HepG2 (cell line): ENCODE data around the gene NLRP12. TPM values are rescaled to one million over a fixed set of nuclear protein-coding genes. Genes with fewer than 3 reads are reported as not detected.

Source experiments
- FOXK1 ChIP-seq: sonication (generic); formaldehyde crosslinking; IDR thresholded peaks from 2 replicates; pipeline ENCODE4 v1.4.0; 2020; ENCODE audit warnings: low read depth, missing genetic modification reagents, borderline replicate concordance
- HNF4A ChIP-seq: sonication (generic); formaldehyde crosslinking; IDR thresholded peaks from 2 replicates; pipeline ENCODE4 v1.4.0; 2020; ENCODE audit warnings: missing genetic modification reagents
- ISL2 ChIP-seq: sonication (generic); formaldehyde crosslinking; IDR thresholded peaks from 2 replicates; pipeline ENCODE4 v1.5.0; 2020; ENCODE audit warnings: missing genetic modification reagents
- KDM4B ChIP-seq: sonication (generic); formaldehyde crosslinking; IDR thresholded peaks from 2 replicates; pipeline ENCODE4 v1.4.0; 2020; ENCODE audit warnings: missing genetic modification reagents
- NR3C1 ChIP-seq: sonication (generic); formaldehyde crosslinking; IDR thresholded peaks from 2 replicates; pipeline ENCODE4 v1.4.0; 2020; ENCODE audit warnings: missing genetic modification reagents
- PHF5A ChIP-seq: IDR thresholded peaks from one replicate; pipeline ENCODE4 v1.6.1; 2018; ENCODE audit warnings: low read depth, missing genetic modification reagents; ENCODE audit not compliant: unreplicated experiment
- POGK ChIP-seq: sonication (generic); formaldehyde crosslinking; conservative IDR thresholded peaks from 2 replicates; pipeline ENCODE4 v1.8.0; 2022; ENCODE audit warnings: mild to moderate bottlenecking, moderate library complexity, missing genetic modification reagents
- POLR2AphosphoS5 ChIP-seq: IDR thresholded peaks from 2 replicates; pipeline ENCODE4 v1.6.1; 2012; ENCODE audit warnings: low read depth, low read length
- RCOR2 ChIP-seq: IDR thresholded peaks from 2 replicates; pipeline ENCODE4 v1.6.1; 2016; ENCODE audit warnings: missing biosample characterization, missing genetic modification reagents
- SAP130 ChIP-seq: IDR thresholded peaks from 2 replicates; pipeline ENCODE4 v1.6.1; 2016; ENCODE audit warnings: low read depth
- SKIL ChIP-seq: sonication (generic); formaldehyde crosslinking; IDR thresholded peaks from 2 replicates; pipeline ENCODE4 v1.8.0; 2022; ENCODE audit warnings: missing genetic modification reagents, mild to moderate bottlenecking, moderate library complexity, borderline replicate concordance
- SNAPC2 ChIP-seq: sonication (generic); formaldehyde crosslinking; IDR thresholded peaks from 2 replicates; pipeline ENCODE4 v1.8.1; 2022; ENCODE audit warnings: mild to moderate bottlenecking, missing genetic modification reagents
- TCF12 ChIP-seq, 2 experiments: fragments of 450-650 bp in 1 of 2; sonication (generic) in 1 of 2; formaldehyde crosslinking in 1 of 2; IDR thresholded peaks; 2 replicates each; pipeline versions ENCODE4 v1.6.1 to v1.8.0; 2017 to 2022; ENCODE audit warnings: antibody characterized with exemption in 1 of 2, mild to moderate bottlenecking in 1 of 2, missing genetic modification reagents in 1 of 2, moderate library complexity in 1 of 2
- ZBTB33 ChIP-seq: sonication (generic); formaldehyde crosslinking; IDR thresholded peaks from 2 replicates; pipeline ENCODE4 v1.4.0; 2020; ENCODE audit warnings: missing genetic modification reagents
- ZNF205 ChIP-seq: IDR thresholded peaks from 2 replicates; pipeline ENCODE4 v1.6.1; 2018; ENCODE audit warnings: missing biosample characterization, missing genetic modification reagents
- ZNF652 ChIP-seq: IDR thresholded peaks from 2 replicates; pipeline ENCODE4 v1.6.1; 2016; ENCODE audit warnings: low read depth, borderline replicate concordance
- ZSCAN9 ChIP-seq: IDR thresholded peaks from 2 replicates; pipeline ENCODE4 v1.6.1; 2016; ENCODE audit warnings: borderline replicate concordance
- polyA plus RNA-seq, 8 experiments: library from polyadenylated mRNA; depleted of rRNA in 3 of 8; stranded (reverse) in 7 of 8; unstranded in 1 of 8; fragments of >200 nt; fragmentation: Illumina TruSeq in 4 of 8; extraction: Trizol in 4 of 8; gene quantifications; 2 replicates each; pipeline versions ENCODE4 v1.2.1 to v1.2.3, GENCODE V29; 2011 to 2016; ENCODE audit warnings: low read depth in 4 of 8, missing spikeins in 1 of 8, mixed read lengths in 1 of 8; ENCODE audit not compliant: insufficient read depth in 1 of 8
- total RNA-seq, 5 experiments: library from RNA; depleted of rRNA; stranded (reverse); fragments of >200 nt; fragmentation: Illumina TruSeq; extraction: Trizol; gene quantifications; 2 replicates each; pipeline ENCODE4 v1.2.3, GENCODE V29; 2016; ENCODE audit warnings: low read depth in 1 of 5
- TF ChIP-seq, protein P1 (sequence below): IDR thresholded peaks from 2 replicates; pipeline ENCODE4 v1.6.1; 2016
- TF ChIP-seq, protein P2 (sequence below): sonication (generic); formaldehyde crosslinking; IDR thresholded peaks from 2 replicates; pipeline ENCODE4 v1.4.0; 2020; ENCODE audit warnings: mild to moderate bottlenecking, missing genetic modification reagents, borderline replicate concordance

Gene NLRP12
- total and polyA plus RNA-seq, 2 of the 13 experiments (the other 11 are each of a cell fraction or from before 2014, with no cell fraction given) = 0.15 to 0.20 TPM

DNA sequence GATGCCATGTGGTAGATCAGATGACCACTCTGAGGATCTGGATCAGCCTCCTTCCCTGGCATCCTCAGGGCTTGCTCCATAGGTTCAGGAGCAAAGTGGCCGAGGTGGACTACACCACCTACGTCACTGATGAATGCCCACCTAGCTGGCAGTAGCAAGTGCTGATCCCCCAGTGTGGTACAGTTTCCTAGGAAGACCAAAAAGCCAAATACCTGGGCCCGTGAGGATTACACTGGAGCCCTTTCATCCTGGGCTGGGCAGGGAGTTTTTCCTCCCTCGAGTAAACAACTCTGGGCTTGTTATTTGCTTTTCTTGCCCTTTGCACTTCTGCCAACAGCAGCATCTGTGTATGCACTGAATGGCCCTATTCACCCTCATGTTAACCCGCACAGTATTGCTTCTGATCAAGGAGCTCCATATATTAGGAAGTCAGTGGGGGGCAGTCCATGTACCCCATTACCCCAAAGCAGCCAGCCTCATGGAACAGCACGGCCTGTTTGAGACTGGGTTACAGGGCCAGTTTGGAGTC, 40.3 kb upstream of the NLRP12 start (continued):
- TF ChIP-seq, protein P1, sequence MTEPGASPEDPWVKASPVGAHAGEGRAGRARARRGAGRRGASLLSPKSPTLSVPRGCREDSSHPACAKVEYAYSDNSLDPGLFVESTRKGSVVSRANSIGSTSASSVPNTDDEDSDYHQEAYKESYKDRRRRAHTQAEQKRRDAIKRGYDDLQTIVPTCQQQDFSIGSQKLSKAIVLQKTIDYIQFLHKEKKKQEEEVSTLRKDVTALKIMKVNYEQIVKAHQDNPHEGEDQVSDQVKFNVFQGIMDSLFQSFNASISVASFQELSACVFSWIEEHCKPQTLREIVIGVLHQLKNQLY (CRISPR knock-in tag) = peak; percentile 80
- peak; percentile 91 for TF ChIP-seq PHF5A (CRISPR knock-in tag)
- TF ChIP-seq HNF4A = peak; percentile 96
- peak; percentile 78; the same call in 1 of the 2 replicates for TF ChIP-seq SNAPC2 (CRISPR knock-in tag)
- TF ChIP-seq POLR2AphosphoS5 = peak; percentile 61
- no peak for TF ChIP-seq NR3C1 (CRISPR knock-in tag)
- TF ChIP-seq ZBTB33 (CRISPR knock-in tag) = peak; percentile 38; the same call in 1 of the 2 replicates
- TF ChIP-seq SAP130 = peak; percentile 92
- TF ChIP-seq RCOR2 (CRISPR knock-in tag) = peak; percentile 65; the same call in 1 of the 2 replicates
- TF ChIP-seq KDM4B (CRISPR knock-in tag) = peak; percentile 78; the same call in 1 of the 2 replicates
- TF ChIP-seq SKIL (CRISPR knock-in tag) = peak; percentile 69; the same call in 1 of the 2 replicates
- TF ChIP-seq, protein P2, sequence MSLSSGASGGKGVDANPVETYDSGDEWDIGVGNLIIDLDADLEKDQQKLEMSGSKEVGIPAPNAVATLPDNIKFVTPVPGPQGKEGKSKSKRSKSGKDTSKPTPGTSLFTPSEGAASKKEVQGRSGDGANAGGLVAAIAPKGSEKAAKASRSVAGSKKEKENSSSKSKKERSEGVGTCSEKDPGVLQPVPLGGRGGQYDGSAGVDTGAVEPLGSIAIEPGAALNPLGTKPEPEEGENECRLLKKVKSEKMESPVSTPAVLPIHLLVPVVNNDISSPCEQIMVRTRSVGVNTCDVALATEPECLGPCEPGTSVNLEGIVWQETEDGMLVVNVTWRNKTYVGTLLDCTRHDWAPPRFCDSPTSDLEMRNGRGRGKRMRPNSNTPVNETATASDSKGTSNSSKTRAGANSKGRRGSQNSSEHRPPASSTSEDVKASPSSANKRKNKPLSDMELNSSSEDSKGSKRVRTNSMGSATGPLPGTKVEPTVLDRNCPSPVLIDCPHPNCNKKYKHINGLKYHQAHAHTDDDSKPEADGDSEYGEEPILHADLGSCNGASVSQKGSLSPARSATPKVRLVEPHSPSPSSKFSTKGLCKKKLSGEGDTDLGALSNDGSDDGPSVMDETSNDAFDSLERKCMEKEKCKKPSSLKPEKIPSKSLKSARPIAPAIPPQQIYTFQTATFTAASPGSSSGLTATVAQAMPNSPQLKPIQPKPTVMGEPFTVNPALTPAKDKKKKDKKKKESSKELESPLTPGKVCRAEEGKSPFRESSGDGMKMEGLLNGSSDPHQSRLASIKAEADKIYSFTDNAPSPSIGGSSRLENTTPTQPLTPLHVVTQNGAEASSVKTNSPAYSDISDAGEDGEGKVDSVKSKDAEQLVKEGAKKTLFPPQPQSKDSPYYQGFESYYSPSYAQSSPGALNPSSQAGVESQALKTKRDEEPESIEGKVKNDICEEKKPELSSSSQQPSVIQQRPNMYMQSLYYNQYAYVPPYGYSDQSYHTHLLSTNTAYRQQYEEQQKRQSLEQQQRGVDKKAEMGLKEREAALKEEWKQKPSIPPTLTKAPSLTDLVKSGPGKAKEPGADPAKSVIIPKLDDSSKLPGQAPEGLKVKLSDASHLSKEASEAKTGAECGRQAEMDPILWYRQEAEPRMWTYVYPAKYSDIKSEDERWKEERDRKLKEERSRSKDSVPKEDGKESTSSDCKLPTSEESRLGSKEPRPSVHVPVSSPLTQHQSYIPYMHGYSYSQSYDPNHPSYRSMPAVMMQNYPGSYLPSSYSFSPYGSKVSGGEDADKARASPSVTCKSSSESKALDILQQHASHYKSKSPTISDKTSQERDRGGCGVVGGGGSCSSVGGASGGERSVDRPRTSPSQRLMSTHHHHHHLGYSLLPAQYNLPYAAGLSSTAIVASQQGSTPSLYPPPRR (CRISPR knock-in tag) = peak; percentile 91
- TF ChIP-seq ISL2 (CRISPR knock-in tag) = peak; percentile 93
- peak; percentile 86 for TF ChIP-seq ZNF652
- peak; percentile 92; the same call in 1 of the 2 replicates for TF ChIP-seq FOXK1 (CRISPR knock-in tag)
- TF ChIP-seq TCF12 (IDR thresholded peaks at IDR 0.05) = no peak
- peak; percentile 83; the same call in 1 of the 2 replicates for TF ChIP-seq TCF12 (CRISPR knock-in tag; IDR thresholded peaks at IDR 0.05)
- peak; percentile 83 for TF ChIP-seq POGK
- peak; percentile 63; the same call in 1 of the 2 replicates for TF ChIP-seq ZNF205
- TF ChIP-seq ZSCAN9 (CRISPR knock-in tag) = peak; percentile 90
